Measurements from ENCODE around the gene KIF26B.

KIF26B gene

DNA sequence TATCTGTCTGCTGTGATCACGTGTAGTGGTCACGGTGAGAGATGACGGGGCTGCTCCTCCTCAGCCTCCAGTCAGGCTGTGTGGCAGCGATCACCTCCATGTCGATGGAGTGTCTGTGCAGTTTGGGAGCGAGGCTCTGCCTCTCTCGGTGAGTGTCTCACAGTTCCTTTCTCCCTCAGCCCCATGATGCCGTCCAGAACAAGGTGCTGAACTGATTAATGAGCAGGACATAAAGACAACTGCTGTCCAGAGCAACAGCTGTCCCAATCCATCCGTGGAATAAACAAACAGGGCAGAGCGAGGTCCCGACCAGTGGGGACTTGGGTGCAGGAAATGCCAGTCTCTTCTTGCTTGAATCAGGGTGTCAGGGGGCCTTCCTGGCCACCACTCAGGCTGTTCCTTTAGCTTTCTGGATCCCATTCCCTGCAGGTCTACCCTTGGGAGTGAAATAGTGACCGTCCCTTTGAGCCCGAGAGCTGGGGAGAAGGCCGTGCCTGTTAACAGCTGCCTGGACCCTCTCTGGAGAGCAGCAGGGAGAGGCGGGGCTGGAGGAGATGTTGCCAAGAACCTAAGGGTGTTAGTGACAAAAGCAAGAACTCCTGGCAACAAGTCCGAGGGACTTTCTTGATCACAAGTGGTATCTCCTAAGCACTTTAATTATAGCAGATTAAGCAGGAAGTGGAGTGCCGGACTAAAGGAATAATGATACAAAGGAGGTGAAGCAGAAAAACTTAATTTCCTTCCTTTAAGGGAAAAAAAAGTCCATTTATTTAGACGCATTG is 443.9 kb downstream of the KIF26B start:
- DNase-seq (ENCODE audit: low spot score): no peak

- peak; percentile 90 for DNase-seq (ENCODE audit: low spot score)
Measured at GRCh38 chr1:245599371-245600174, 444.8 kb downstream of the KIF26B start.

GRCh38 chr1:245600658-245601057 is 445.9 kb downstream of the KIF26B start:
- DNase-seq (ENCODE audit: low spot score): no peak

- DNase-seq (ENCODE audit: low spot score): no peak
Measured at GRCh38 chr1:245603311-245603865, 448.6 kb downstream of the KIF26B start.

GRCh38 chr1:245604979-245605378 is 450.2 kb downstream of the KIF26B start:
- DNase-seq (ENCODE audit: low spot score): no peak

DNA sequence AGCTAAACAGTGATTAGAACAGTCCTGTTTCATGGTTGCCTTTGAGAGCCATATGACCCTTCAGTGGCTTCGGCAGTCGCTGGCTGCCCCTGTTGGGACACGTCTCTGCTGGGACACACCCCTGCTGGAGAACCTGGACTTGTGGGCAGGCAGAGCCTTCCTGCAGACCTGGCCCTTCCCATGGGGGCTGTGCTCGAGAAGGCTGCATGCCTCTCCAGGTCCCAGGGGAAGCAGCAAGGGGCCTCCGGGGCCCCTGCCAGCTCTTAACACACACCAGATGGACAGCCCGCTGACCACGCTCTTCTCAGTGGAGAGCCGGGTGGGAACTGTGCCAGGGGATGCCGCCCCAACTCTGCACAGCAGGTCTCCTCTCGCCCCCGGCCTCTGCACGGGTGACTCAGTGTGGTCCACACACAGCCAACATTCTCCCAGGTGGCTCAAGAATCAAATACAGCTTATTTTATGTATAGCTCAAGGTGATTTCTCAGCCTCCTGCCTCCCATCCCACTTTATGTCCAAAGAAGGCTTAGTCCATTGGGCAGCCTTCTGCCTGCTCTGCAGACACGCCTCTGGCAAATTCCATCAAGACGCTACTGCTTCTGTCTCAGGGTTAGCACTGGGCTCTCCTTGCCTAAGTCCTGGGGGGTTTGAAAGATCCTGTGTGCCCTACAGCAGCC is 450.8 kb downstream of the KIF26B start:
- DNase-seq (ENCODE audit: low spot score): peak; percentile 90

GRCh38 chr1:245606157-245606725 is 451.5 kb downstream of the KIF26B start:
- DNase-seq (ENCODE audit: low spot score): no peak

- DNase-seq (ENCODE audit: low spot score): no peak
Measured at GRCh38 chr1:245608271-245608670, 453.5 kb downstream of the KIF26B start.

- no peak for DNase-seq (ENCODE audit: low spot score)
Measured at GRCh38 chr1:245609354-245610150, 454.8 kb downstream of the KIF26B start.

DNA sequence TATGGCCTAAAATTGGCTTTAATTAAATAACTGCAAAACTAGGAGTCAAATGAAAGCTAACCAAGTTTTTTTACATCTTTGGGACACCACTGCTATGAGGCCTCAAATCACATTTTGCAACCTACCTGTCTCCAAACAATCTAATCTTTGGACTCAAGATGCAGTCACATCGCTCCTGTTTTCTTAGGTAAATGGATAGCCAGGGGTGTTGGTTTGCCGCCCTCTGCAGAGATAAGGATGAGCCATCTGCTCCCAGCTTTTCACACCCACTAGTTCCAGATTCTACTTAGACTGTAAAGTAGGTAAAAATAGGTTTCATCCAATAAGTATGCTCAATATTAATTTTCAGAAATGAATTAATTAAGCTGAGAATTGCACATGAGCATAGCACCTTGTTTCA is 456.5 kb downstream of the KIF26B start:
- no peak for DNase-seq (ENCODE audit: low spot score)

DNA sequence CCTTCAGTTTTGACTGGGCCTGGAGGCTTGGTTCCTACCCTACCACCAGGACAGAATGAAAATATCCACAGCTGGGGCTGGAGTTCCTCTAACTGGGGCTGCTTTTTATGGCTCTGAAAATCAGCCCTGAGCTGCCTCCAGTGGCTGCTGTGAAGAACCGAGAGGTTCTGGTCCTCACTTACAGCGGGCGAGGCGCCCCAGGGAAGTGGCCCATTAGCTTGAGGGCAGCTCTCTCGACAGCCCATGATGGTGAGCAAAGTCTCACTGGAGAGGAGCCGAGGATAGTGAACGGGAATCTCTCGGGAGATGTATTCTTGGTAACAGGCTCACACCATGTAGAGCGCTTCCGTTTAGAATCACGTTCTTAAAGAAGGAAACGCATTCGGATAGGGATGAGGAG is 459.7 kb downstream of the KIF26B start:
- no peak for DNase-seq (ENCODE audit: low spot score)

GRCh38 chr1:245615001-245615400 is 460.2 kb downstream of the KIF26B start:
- no peak for DNase-seq (ENCODE audit: low spot score)

DNA sequence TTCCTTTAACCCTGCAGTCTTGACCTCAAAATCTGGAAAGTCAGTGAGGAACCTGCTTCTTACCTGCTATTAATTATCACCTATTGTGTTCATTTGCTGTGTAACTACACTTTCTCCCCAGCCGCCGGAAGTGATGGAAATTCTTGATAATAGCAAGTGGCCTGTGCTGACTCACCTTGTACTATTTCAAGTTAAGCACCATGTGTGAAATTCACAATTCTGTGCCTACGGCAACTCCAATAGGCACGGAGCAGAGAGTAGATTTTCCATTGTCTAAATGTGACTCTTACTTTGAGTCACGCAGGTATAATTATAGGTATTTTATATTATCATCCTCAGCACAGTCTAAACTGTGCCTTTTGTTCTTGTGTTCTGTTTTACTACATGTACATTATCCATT is 466.8 kb downstream of the KIF26B start:
- no peak for DNase-seq (ENCODE audit: low spot score)

DNA sequence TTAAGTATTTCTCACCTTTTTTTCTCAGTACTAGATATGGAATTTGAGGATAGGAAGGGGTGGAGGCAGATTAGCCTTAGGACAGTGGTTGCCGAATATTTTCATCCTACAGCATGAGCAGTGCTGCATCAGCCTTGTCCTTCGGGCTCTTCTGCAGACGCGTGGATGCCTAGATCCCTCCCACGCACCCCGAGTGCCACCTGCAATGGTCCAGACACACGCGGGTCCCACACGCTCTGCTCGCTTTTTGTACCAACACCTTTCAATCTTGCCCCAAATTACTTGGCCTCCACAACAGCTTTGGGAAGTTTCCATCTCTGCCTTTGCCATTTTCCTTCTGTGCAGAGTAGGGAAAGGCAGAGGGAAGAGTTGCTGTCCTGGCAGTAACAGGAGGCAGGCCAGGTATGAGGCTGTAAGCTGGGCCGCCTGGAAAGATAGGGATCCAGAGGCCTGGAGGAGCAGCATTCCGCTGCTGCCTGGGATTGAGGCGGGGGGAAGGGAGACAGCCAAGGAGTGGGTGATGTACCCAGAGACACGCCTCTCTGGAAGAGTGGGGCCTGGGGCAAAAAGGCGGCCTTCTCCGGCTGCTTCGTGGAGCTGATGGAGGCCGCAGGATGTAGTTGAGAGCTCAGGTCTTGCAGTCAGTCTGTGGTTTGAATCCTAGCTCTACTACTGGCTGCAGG is 467.7 kb downstream of the KIF26B start:
- no peak for DNase-seq (ENCODE audit: low spot score)

DNA sequence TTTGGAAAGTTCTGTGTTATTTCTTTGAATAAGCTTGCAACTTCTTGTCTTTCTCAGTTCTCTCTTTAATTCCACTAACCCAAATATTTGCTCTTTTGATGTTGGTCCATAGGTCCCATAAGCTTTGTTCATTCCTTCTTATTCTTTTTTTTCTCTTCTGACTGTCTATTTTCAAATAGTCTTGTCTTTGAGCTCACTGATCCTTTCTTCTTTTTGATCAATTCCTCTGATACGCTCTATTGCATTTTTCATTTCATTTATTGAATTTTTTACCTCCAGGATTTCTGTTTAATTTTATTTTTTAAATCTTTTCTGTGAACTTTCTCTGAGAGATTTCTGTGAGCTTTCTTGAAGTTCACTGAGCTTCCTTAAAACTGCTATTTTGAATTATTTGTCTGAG is 486.6 kb downstream of the KIF26B start:
- no peak for DNase-seq (ENCODE audit: low spot score)

DNA sequence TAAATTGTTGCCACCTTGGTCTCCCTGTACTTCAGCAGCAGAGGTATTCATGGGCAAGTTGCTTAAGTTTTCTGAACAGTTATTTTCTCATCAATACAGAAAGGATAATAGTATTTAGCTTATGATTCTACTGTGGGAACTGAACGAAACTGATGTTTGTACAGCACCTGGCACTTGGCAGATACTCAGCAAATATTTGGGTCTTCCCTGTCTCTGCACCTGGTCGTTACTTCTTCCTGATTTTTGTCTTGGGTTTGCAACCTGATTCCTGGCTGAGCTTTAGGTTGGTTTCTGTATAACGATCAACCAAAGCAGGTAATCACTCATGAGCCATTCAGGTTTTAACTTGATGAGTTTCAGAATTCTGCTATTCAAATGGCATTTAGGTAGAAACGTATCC is 490.6 kb downstream of the KIF26B start:
- DNase-seq (ENCODE audit: low spot score): no peak

DNA sequence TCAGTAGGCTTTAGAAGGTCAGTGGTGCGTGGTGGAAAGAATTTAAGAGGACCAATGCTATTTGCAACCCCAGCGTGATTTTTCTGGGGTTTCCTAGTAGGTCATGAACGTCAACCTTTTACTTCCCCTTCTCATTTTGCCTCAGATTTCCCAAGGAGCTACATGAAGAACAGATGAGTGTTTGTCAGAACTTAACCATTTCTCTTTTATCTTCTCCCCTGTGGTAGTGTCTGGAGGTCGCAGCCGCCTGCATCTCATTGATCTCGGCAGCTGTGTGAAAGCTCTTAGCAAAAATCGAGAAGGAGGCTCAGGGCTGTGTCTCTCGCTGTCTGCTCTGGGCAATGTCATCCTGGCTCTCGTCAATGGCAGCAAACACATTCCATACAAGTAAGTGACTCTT is 491.1 kb downstream of the KIF26B start:
- DNase-seq (ENCODE audit: low spot score): no peak

- DNase-seq (ENCODE audit: low spot score): no peak
Measured at GRCh38 chr1:245648749-245649522, 494.2 kb downstream of the KIF26B start.

- DNase-seq (ENCODE audit: low spot score): no peak
Measured at GRCh38 chr1:245649666-245650065, 494.9 kb downstream of the KIF26B start.

- DNase-seq (ENCODE audit: low spot score): no peak
Measured at GRCh38 chr1:245650441-245650960, 495.7 kb downstream of the KIF26B start.
